DOHH2 (cell line): ENCODE data around the gene TMEM87B.

ENCODE experiments used
- H3F3A ChIP-seq: fragments of 200-600 bp; sonication (generic), shearing (Covaris generic); 2 replicates; pipeline ENCODE4 v1.6.0; 2016; ENCODE audit warnings: antibody characterized with exemption, mild to moderate bottlenecking; ENCODE audit not compliant: control insufficient read depth, insufficient read depth
- H3K27ac ChIP-seq: fragments of 200-600 bp; sonication (generic); 2 replicates; pipeline ENCODE4 v1.5.1; 2014; ENCODE audit warnings: low read depth, mild to moderate bottlenecking, low read length, moderate library complexity
- H3K27me3 ChIP-seq: fragments of 200-600 bp; sonication (generic); 2 replicates; pipeline ENCODE4 v1.6.1; 2014; ENCODE audit warnings: mild to moderate bottlenecking, low read length, mixed read lengths; ENCODE audit not compliant: control insufficient read depth
- H3K36me3 ChIP-seq: fragments of 200-600 bp; sonication (generic); 2 replicates; pipeline ENCODE4 v1.6.1; 2014; ENCODE audit warnings: mild to moderate bottlenecking, low read length, moderate library complexity, mixed read lengths; ENCODE audit not compliant: control insufficient read depth
- H3K4me1 ChIP-seq: fragments of 200-600 bp; sonication (generic); 2 replicates; pipeline ENCODE4 v1.6.1; 2014; ENCODE audit warnings: mild to moderate bottlenecking, low read length, mixed read lengths; ENCODE audit not compliant: control insufficient read depth
- H3K4me2 ChIP-seq: fragments of 200-600 bp; sonication (generic); 2 replicates; pipeline ENCODE4 v1.6.0; 2014; ENCODE audit warnings: mild to moderate bottlenecking, low read length, moderate library complexity
- H3K4me3 ChIP-seq: fragments of 200-600 bp; sonication (generic); 2 replicates; pipeline ENCODE4 v1.5.1; 2014; ENCODE audit warnings: mild to moderate bottlenecking, low read length, mixed read lengths
- H3K79me2 ChIP-seq: fragments of 200-600 bp; sonication (generic); 2 replicates; pipeline ENCODE4 v1.6.1; 2014; ENCODE audit warnings: mild to moderate bottlenecking, low read length, mixed read lengths; ENCODE audit not compliant: control insufficient read depth
- H3K9me2 ChIP-seq: fragments of 200-600 bp; sonication (generic); replicated peaks from 2 replicates; pipeline ENCODE4 v1.6.1; 2014; ENCODE audit warnings: mild to moderate bottlenecking, low read length, mixed read lengths; ENCODE audit not compliant: control insufficient read depth
- H3K9me3 ChIP-seq: fragments of 200-600 bp; sonication (generic); 2 replicates; pipeline ENCODE4 v1.6.1; 2014; ENCODE audit warnings: antibody characterized with exemption, low read length, mixed read lengths; ENCODE audit not compliant: control insufficient read depth, insufficient read depth
- H4K20me1 ChIP-seq: fragments of 200-600 bp; sonication (generic); 2 replicates; pipeline ENCODE4 v1.6.0; 2014; ENCODE audit warnings: low read depth, mild to moderate bottlenecking, antibody characterized with exemption, low read length, moderate library complexity; ENCODE audit not compliant: control insufficient read depth, insufficient read depth
- EZH2phosphoT487 ChIP-seq: fragments of 200-600 bp; sonication (generic); IDR thresholded peaks from 2 replicates; pipeline ENCODE4 v1.6.1; 2017; ENCODE audit warnings: borderline replicate concordance, mild to moderate bottlenecking, antibody characterized with exemption, low read length, moderate library complexity, mixed read lengths
- TF ChIP-seq, protein P1 (sequence below): fragments of 200-600 bp; sonication (generic); IDR thresholded peaks from one replicate; pipeline ENCODE4 v1.5.1; 2014; ENCODE audit warnings: antibody characterized with exemption, mild to moderate bottlenecking, low read depth, low read length; ENCODE audit not compliant: poor library complexity, severe bottlenecking

The TMEM87B gene

GRCh38 chr2:112168422-112169124, 113.5 kb downstream of the TMEM87B start:
- H3K79me2 ChIP-seq, result no peaks in the 10 kb centered on the region
- no peaks in the 10 kb centered on the region for H3K9me3 ChIP-seq
- H3K9me2 ChIP-seq, result no peaks in the 10 kb centered on the region
- H3K27me3 ChIP-seq, result no peaks in the 10 kb centered on the region
- TF ChIP-seq, protein P1, sequence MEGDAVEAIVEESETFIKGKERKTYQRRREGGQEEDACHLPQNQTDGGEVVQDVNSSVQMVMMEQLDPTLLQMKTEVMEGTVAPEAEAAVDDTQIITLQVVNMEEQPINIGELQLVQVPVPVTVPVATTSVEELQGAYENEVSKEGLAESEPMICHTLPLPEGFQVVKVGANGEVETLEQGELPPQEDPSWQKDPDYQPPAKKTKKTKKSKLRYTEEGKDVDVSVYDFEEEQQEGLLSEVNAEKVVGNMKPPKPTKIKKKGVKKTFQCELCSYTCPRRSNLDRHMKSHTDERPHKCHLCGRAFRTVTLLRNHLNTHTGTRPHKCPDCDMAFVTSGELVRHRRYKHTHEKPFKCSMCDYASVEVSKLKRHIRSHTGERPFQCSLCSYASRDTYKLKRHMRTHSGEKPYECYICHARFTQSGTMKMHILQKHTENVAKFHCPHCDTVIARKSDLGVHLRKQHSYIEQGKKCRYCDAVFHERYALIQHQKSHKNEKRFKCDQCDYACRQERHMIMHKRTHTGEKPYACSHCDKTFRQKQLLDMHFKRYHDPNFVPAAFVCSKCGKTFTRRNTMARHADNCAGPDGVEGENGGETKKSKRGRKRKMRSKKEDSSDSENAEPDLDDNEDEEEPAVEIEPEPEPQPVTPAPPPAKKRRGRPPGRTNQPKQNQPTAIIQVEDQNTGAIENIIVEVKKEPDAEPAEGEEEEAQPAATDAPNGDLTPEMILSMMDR, result no peak
- no peak for TF ChIP-seq EZH2phosphoT487
- no peaks in the 10 kb centered on the region for H4K20me1 ChIP-seq
- H3K27ac ChIP-seq, result no peak overlapping the region
- peaks cover under 1% of the 10 kb centered on the region; the same call in 1 of the 2 replicates for H3K4me1 ChIP-seq
- no peak overlapping the region for H3K4me3 ChIP-seq
- no peak overlapping the region for H3K4me2 ChIP-seq
- no peaks in the 10 kb centered on the region for H3K36me3 ChIP-seq
- H3F3A ChIP-seq, result no peaks in the 10 kb centered on the region
